A549 (cell line): ENCODE data around the gene SKIC2. TPM values are rescaled to one million over a fixed set of nuclear protein-coding genes. Genes with fewer than 3 reads are reported as not detected.

Source experiments
- ATAC-seq, 2 experiments: fragments of 200-7000 bp in 1 of 2; fragments of >200 bp in 1 of 2; cut with Nextera tagmentation in 1 of 2; cut with Tn5 transposase in 1 of 2; 3 replicates each; pipeline versions ENCODE4 v1.8.0 to v1.9.1; 2018 to 2020; ENCODE audit warnings: mild to moderate bottlenecking in 1 of 2, moderate library complexity in 1 of 2
- CTCF ChIA-PET: fragments of 300-600 bp; sonication (Branson Sonifier 250); formaldehyde crosslinking; extraction: SDS; loops from one replicate; lab custom pipeline; 2021; ENCODE audit warnings: antibody characterized with exemption, inconsistent platforms; lab: Yijun Ruan, JAX
- POLR2A ChIA-PET: fragments of 350-600 bp; formaldehyde crosslinking; extraction: SDS; loops from one replicate; lab custom pipeline; 2021; ENCODE audit warnings: antibody characterized with exemption, inconsistent platforms; lab: Yijun Ruan, JAX
- DNase-seq, 2 experiments: peaks; one replicate each; pipeline versions ENCODE4 v3.0.0 to v3.0.0-alpha.2; 2011 to 2016; ENCODE audit warnings: low read depth in 1 of 2, low spot score in 1 of 2
- FAIRE-seq: peaks from 2 replicates; lab custom pipeline; 2011; peaks lifted over from hg19 to GRCh38; lab: Jason Lieb, UNC
- H3K27ac ChIP-seq, 2 experiments: fragments of >200 bp; sonication (Bioruptor Twin); formaldehyde crosslinking; 3 replicates each; pipeline ENCODE4 v1.5.1; 2016 to 2017
- H3K4me1 ChIP-seq: fragments of >200 bp; sonication (Bioruptor Twin); formaldehyde crosslinking; 3 replicates; pipeline ENCODE4 v1.6.1; 2016
- H3K4me2 ChIP-seq: fragments of >200 bp; sonication (Bioruptor Twin); formaldehyde crosslinking; 3 replicates; pipeline ENCODE4 v1.6.1; 2016
- H3K4me3 ChIP-seq: fragments of >200 bp; sonication (Bioruptor Twin); formaldehyde crosslinking; 3 replicates; pipeline ENCODE4 v1.5.1; 2016
- H3K9me3 ChIP-seq: fragments of >200 bp; sonication (Bioruptor Twin); formaldehyde crosslinking; 3 replicates; pipeline ENCODE4 v1.6.1; 2016
- CBX8 ChIP-seq: fragments of 200-600 bp; sonication (generic); IDR thresholded peaks from 2 replicates; pipeline ENCODE4 v1.6.1; 2016
- CEBPB ChIP-seq, 2 experiments: fragments of >200 bp in 1 of 2; sonication (Bioruptor Twin) in 1 of 2; formaldehyde crosslinking in 1 of 2; IDR thresholded peaks; 2 replicates each; pipeline ENCODE4 v1.6.1; 2012 to 2016
- ELK1 ChIP-seq: fragments of 150-350 bp; IDR thresholded peaks from 2 replicates; pipeline ENCODE4 v1.6.1; 2014; ENCODE audit warnings: low read depth, mild to moderate bottlenecking, low read length
- HES2 ChIP-seq: fragments of >200 bp; sonication (Bioruptor Twin); formaldehyde crosslinking; IDR thresholded peaks from 2 replicates; pipeline ENCODE4 v1.6.1; 2016
- HOXA7 ChIP-seq: fragments of 250-450 bp; sonication (Bioruptor Pico); IDR thresholded peaks from 2 replicates; pipeline ENCODE4 v1.5.0; 2020; ENCODE audit warnings: mild to moderate bottlenecking, moderate library complexity
- HOXB13 ChIP-seq: fragments of 250-450 bp; sonication (Bioruptor Pico); IDR thresholded peaks from 2 replicates; pipeline ENCODE4 v1.5.0; 2020; ENCODE audit warnings: low read depth, mild to moderate bottlenecking, moderate library complexity
- KDM1A ChIP-seq: fragments of 200-600 bp; sonication (generic); IDR thresholded peaks from 2 replicates; pipeline ENCODE4 v1.6.1; 2016; ENCODE audit warnings: low read depth, mild to moderate bottlenecking
- KDM5A ChIP-seq: fragments of 200-600 bp; sonication (generic); IDR thresholded peaks from 2 replicates; pipeline ENCODE4 v1.6.1; 2016; ENCODE audit warnings: antibody characterized with exemption, mild to moderate bottlenecking
- MAFK ChIP-seq: fragments of 450-650 bp; IDR thresholded peaks from 2 replicates; pipeline ENCODE4 v1.6.1; 2014; ENCODE audit not compliant: partially characterized antibody
- MAZ ChIP-seq: fragments of 150-350 bp; IDR thresholded peaks from 2 replicates; pipeline ENCODE4 v1.6.1; 2014; ENCODE audit warnings: antibody characterized with exemption, low read depth, low read length, borderline replicate concordance
- NPAS2 ChIP-seq: fragments of 250-450 bp; sonication (Bioruptor Pico); IDR thresholded peaks from 2 replicates; pipeline ENCODE4 v1.8.0; 2022; ENCODE audit warnings: mild to moderate bottlenecking, moderate library complexity, borderline replicate concordance
- PBX3 ChIP-seq: IDR thresholded peaks from 2 replicates; pipeline ENCODE4 v1.6.1; 2012
- RCOR1 ChIP-seq: fragments of 150-350 bp; IDR thresholded peaks from 2 replicates; pipeline ENCODE4 v1.6.1; 2014; ENCODE audit warnings: antibody characterized with exemption, low read length, low read depth
- RNF2 ChIP-seq: fragments of 200-600 bp; sonication (generic); IDR thresholded peaks from 2 replicates; pipeline ENCODE4 v1.6.1; 2016; ENCODE audit warnings: low read depth, mild to moderate bottlenecking, antibody characterized with exemption, moderate library complexity, borderline replicate concordance
- TFCP2L1 ChIP-seq: fragments of 250-450 bp; sonication (Bioruptor Pico); IDR thresholded peaks from 2 replicates; pipeline ENCODE4 v1.5.0; 2021; ENCODE audit warnings: mild to moderate bottlenecking
- ZFP36 ChIP-seq: fragments of 450-650 bp; IDR thresholded peaks from 2 replicates; pipeline ENCODE4 v1.6.1; 2014; ENCODE audit warnings: borderline replicate concordance; ENCODE audit not compliant: partially characterized antibody
- WGBS: methylation state at CpG from one replicate; pipeline ENCODE4 v1.1.6; 2017; ENCODE audit errors: missing lambda C conversion rate; 5-methylcytosine and 5-hydroxymethylcytosine counted together
- polyA plus RNA-seq, 4 experiments: library from polyadenylated mRNA; depleted of rRNA in 3 of 4; stranded (reverse); fragments of >200 nt; fragmentation: RNase III in 1 of 4; extraction: RNeasy Plus Mini Kit Qiagen cat#74134 plus additional on column Dnase treatment in 1 of 4; gene quantifications; 2 replicates in 3 of 4; 3 replicates in 1 of 4; pipeline ENCODE4 v1.2.3, GENCODE V29; 2011 to 2017
- TF ChIP-seq, protein P1 (sequence below): fragments of >200 bp; sonication (Bioruptor Twin); formaldehyde crosslinking; IDR thresholded peaks from 3 replicates; pipeline ENCODE4 v1.5.1; 2016
- TF ChIP-seq, protein P2 (sequence below): fragments of 250-450 bp; sonication (Bioruptor Pico); IDR thresholded peaks from 2 replicates; pipeline ENCODE4 v1.5.0; 2021; ENCODE audit warnings: mild to moderate bottlenecking, moderate library complexity, borderline replicate concordance
- TF ChIP-seq, protein P3 (sequence below): IDR thresholded peaks from 2 replicates; pipeline ENCODE4 v1.6.1; 2012
- TF ChIP-seq, protein P4 (sequence below): fragments of >200 bp; sonication (Bioruptor Twin); formaldehyde crosslinking; IDR thresholded peaks from 3 replicates; pipeline ENCODE4 v1.6.1; 2016

SKIC2 gene
- polyA plus RNA-seq, 2 of the 4 experiments (the other 2 are of a cell fraction): 20.8 to 37.5 TPM

DNA sequence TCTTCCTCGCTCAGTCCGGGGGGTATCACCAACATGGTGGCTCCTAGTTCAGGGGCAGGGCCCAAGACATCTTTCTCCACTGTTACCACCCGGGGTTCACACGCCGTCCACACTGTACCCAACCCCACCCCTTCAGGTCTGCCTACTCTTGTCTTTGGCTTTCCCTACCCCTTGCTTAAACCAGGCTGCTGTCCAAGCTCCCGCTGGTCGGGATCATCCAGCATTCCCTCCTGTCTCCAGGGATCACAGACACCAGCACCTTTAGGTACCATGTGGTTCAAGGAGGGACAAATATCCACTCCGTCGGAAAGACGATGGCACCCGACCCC, 599 bp upstream of the SKIC2 start:
- Histone ChIP-seq H3K9me3 (no peaks in the 10 kb centered on the region), H3K4me1 (peaks cover 13% of the 10 kb centered on the region; the same call in 2 of the 3 replicates), H3K4me3 (peak overlapping the region; percentile 94), H3K27ac (peak overlapping the region; percentile 91 to 93), H3K4me2 (peak overlapping the region; percentile 90)
- WGBS: 5% methylated on average over 11 of the region's 11 CpGs
- ATAC-seq: peak; percentile 27 to 31; a peak in 4 of 6 replicates
- no peak for DNase-seq
- TF ChIP-seq CEBPB (IDR thresholded peaks at IDR 0.05) (no peak), KDM5A (0 out of 2 replicates have a peak, but pooled peaks have one; percentile 54)
- no peak for FAIRE-seq
- ChIA-PET CTCF (interaction anchor here (0.8 to 2.2 kb wide), 2 partner anchors 14 to 16 kb away, joined by 3 to 10 read pairs; partner anchors contain the start of gene DXO), POLR2A (interaction anchor here (1.0 to 2.3 kb wide), 2 partner anchors 13 to 60 kb away, joined by 3 to 13 read pairs; partner anchors contain the start of gene DXO)

DNA sequence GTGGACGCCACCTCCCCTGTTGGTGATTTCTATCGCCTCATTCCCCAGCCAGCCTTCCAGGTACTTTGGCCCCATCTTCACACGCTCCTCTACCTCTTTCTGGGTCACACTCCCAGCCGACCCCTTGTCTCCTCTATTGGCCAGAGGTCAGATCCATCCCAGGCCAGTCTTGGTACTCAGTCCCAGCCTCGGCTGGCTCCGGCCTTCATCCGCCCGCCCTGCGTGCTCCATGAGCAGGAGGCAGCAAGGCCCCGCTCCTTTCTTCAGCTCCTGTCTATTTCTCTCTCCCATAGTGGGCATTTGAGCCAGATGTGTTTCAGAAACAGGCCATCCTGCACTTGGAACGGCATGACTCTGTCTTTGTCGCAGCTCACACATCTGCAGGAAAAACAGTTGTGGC, 2.6 kb downstream of the SKIC2 start:
- POLR2A ChIA-PET: no interaction called here
- Histone ChIP-seq H3K4me3 (no peak overlapping the region), H3K9me3 (no peaks in the 10 kb centered on the region), H3K27ac (no peak overlapping the region), H3K4me1 (peaks cover 13% of the 10 kb centered on the region; the same call in 2 of the 3 replicates), H3K4me2 (no peak overlapping the region)
- WGBS: 95% methylated on average over 12 of the region's 12 CpGs
- CTCF ChIA-PET: interaction anchor here (1.8 kb wide), 1 partner anchor 9 kb away, joined by 6 read pairs; no protein-coding TSS in a partner anchor
- no peak for ATAC-seq
- TF ChIP-seq HOXB13: no peak
- FAIRE-seq: no peak
- no peak for DNase-seq

- CTCF ChIA-PET: interaction anchor here (0.6 to 2.6 kb wide), 2 partner anchors 12 to 14 kb away, joined by 3 to 13 read pairs; no protein-coding TSS in a partner anchor
- TF ChIP-seq MAZ (no peak), MAFK (no peak), CBX8 (no peak), ZFP36 (no peak), CEBPB (IDR thresholded peaks at IDR 0.05) (no peak), KDM1A (no peak)
- TF ChIP-seq, protein P1, sequence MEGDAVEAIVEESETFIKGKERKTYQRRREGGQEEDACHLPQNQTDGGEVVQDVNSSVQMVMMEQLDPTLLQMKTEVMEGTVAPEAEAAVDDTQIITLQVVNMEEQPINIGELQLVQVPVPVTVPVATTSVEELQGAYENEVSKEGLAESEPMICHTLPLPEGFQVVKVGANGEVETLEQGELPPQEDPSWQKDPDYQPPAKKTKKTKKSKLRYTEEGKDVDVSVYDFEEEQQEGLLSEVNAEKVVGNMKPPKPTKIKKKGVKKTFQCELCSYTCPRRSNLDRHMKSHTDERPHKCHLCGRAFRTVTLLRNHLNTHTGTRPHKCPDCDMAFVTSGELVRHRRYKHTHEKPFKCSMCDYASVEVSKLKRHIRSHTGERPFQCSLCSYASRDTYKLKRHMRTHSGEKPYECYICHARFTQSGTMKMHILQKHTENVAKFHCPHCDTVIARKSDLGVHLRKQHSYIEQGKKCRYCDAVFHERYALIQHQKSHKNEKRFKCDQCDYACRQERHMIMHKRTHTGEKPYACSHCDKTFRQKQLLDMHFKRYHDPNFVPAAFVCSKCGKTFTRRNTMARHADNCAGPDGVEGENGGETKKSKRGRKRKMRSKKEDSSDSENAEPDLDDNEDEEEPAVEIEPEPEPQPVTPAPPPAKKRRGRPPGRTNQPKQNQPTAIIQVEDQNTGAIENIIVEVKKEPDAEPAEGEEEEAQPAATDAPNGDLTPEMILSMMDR: no peak
- TF ChIP-seq, protein P2, sequence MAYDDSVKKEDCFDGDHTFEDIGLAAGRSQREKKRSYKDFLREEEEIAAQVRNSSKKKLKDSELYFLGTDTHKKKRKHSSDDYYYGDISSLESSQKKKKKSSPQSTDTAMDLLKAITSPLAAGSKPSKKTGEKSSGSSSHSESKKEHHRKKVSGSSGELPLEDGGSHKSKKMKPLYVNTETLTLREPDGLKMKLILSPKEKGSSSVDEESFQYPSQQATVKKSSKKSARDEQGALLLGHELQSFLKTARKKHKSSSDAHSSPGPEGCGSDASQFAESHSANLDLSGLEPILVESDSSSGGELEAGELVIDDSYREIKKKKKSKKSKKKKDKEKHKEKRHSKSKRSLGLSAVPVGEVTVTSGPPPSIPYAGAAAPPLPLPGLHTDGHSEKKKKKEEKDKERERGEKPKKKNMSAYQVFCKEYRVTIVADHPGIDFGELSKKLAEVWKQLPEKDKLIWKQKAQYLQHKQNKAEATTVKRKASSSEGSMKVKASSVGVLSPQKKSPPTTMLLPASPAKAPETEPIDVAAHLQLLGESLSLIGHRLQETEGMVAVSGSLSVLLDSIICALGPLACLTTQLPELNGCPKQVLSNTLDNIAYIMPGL (CRISPR knock-in tag): no peak
- Histone ChIP-seq H3K27ac (no peak overlapping the region), H3K4me3 (no peak overlapping the region), H3K4me2 (no peak overlapping the region), H3K9me3 (no peaks in the 10 kb centered on the region), H3K4me1 (peaks cover 5% of the 10 kb centered on the region; the same call in 2 of the 3 replicates)
- WGBS: 97% methylated on average over 14 of the region's 19 CpGs
- no peak for ATAC-seq
- POLR2A ChIA-PET: no interaction called here
- FAIRE-seq: no peak
- DNase-seq: no peak
These were observed 4.9 kb downstream of the SKIC2 start for GRCh38 chr6:31963921-31964320.

GRCh38 chr6:31965700-31966099, 6.7 kb downstream of the SKIC2 start:
- Histone ChIP-seq H3K4me2 (no peak overlapping the region), H3K9me3 (no peaks in the 10 kb centered on the region), H3K4me1 (peaks cover 4% of the 10 kb centered on the region; the same call in 1 of the 3 replicates), H3K4me3 (no peak overlapping the region), H3K27ac (no peak overlapping the region)
- ChIA-PET CTCF (interaction anchor here (0.6 to 1.4 kb wide), 4 partner anchors 14 to 367 kb away, joined by 3 to 9 read pairs (median 3); no protein-coding TSS in a partner anchor), POLR2A (no interaction called here)
- no peak for ATAC-seq
- DNase-seq: no peak
- 95% methylated on average over 11 of the region's 13 CpGs for WGBS
- no peak for FAIRE-seq
- TF ChIP-seq ELK1 (no peak), KDM1A (no peak), PBX3 (no peak), RNF2 (no peak), RCOR1 (no peak), HOXA7 (CRISPR knock-in tag) (no peak), HES2 (no peak), NPAS2 (CRISPR knock-in tag) (no peak), TFCP2L1 (CRISPR knock-in tag) (no peak)
- TF ChIP-seq, protein P3, sequence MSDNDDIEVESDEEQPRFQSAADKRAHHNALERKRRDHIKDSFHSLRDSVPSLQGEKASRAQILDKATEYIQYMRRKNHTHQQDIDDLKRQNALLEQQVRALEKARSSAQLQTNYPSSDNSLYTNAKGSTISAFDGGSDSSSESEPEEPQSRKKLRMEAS: no peak
- TF ChIP-seq, protein P4, sequence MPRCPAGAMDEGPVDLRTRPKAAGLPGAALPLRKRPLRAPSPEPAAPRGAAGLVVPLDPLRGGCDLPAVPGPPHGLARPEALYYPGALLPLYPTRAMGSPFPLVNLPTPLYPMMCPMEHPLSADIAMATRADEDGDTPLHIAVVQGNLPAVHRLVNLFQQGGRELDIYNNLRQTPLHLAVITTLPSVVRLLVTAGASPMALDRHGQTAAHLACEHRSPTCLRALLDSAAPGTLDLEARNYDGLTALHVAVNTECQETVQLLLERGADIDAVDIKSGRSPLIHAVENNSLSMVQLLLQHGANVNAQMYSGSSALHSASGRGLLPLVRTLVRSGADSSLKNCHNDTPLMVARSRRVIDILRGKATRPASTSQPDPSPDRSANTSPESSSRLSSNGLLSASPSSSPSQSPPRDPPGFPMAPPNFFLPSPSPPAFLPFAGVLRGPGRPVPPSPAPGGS: no peak
